Esophagus squamous epithelium (tissue), 5 donors: ENCODE results near the gene POLR2H. TPM values are rescaled to one million over a fixed set of nuclear protein-coding genes. Genes with fewer than 3 reads are reported as not detected.

Source experiments
- DNase-seq: peaks from one replicate; lab custom pipeline; 2025; lab: John Stamatoyannopoulos, UW
- H3K27ac ChIP-seq, 4 donors: fragments of 200-600 bp; sonication (generic); one replicate each; pipeline ENCODE4 v1.5.1; 2016 to 2019; ENCODE audit warnings: mild to moderate bottlenecking in 1 of 4
- H3K27me3 ChIP-seq, 4 donors: fragments of 200-600 bp; sonication (generic); 1 replicate in 3 of 4; 2 replicates in 1 of 4; pipeline versions ENCODE4 v1.5.1 to v1.6.0; 2017 to 2021; ENCODE audit warnings: antibody characterized with exemption in 1 of 4
- H3K36me3 ChIP-seq, 3 donors: fragments of 200-600 bp; sonication (generic); one replicate each; pipeline ENCODE4 v1.5.1; 2016 to 2019
- H3K4me1 ChIP-seq, 3 donors: fragments of 200-600 bp; sonication (generic); one replicate each; pipeline ENCODE4 v1.5.1; 2017 to 2019
- H3K4me3 ChIP-seq, 4 donors: fragments of 200-600 bp; sonication (generic); 1 replicate in 3 of 4; 2 replicates in 1 of 4; pipeline ENCODE4 v1.5.1; 2016 to 2019; ENCODE audit warnings: mild to moderate bottlenecking in 2 of 4, moderate library complexity in 1 of 4
- H3K9me3 ChIP-seq, 3 donors: fragments of 200-600 bp; sonication (generic); one replicate each; pipeline ENCODE4 v1.5.1; 2016 to 2019
- POLR2A ChIP-seq, 4 donors: fragments of 450-650 bp; IDR thresholded peaks; one replicate each; pipeline ENCODE4 v1.6.1; 2017; ENCODE audit warnings: antibody characterized with exemption in 4 of 4, mild to moderate bottlenecking in 4 of 4, moderate library complexity in 3 of 4
- WGBS, 2 donors: methylation state at CpG; one replicate each; pipeline ENCODE4 v1.1.5; 2018; 5-methylcytosine and 5-hydroxymethylcytosine counted together
- intact Hi-C: fragments of 100-400 bp; cut with DNase I; formaldehyde crosslinking; loops from one replicate; pipeline ENCODE4 v1.15.0; 2022
- total RNA-seq, 4 donors: library from RNA; depleted of rRNA; stranded (reverse); fragments of >200 nt; gene quantifications; one replicate each; pipeline ENCODE4 v1.1.0, GENCODE V29; 2016
- TF ChIP-seq, protein P1 (sequence below), 6 experiments: fragments of 450-650 bp in 4 of 6; fragments of 200-600 bp in 2 of 6; sonication (generic) in 2 of 6; IDR thresholded peaks; one replicate each; pipeline ENCODE4 v1.5.1; 2016 to 2019; ENCODE audit warnings: antibody characterized with exemption in 6 of 6, mild to moderate bottlenecking in 4 of 6, moderate library complexity in 4 of 6
- donor health status: DM: yes; HTN: yes; CAD: no.

Gene POLR2H
- total RNA-seq, 4 donors from 2014 or later, result 49.5 to 98.5 (median 64.9) TPM

DNA sequence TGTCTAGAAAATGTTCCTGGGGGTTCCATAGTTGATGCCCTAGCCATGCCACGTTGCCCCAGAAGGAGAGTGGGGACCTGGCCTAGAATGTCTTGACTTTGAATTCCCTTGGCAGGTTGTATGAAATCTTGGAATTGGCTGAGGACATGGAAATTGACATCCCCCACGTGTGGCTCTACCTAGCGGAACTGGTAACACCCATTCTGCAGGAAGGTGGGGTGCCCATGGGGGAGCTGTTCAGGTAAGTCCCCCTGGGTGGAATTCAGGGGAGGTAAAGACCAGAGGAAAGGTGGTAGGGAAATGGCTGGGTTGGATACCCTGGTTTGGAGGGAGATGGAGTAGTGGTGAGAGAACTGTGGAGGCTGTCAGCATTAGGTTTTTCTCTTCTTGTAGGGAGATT, 33.0 kb upstream of the POLR2H start:
- H3K9me3 ChIP-seq, result no peaks in the 10 kb centered on the region
- H3K27ac ChIP-seq, result no peak overlapping the region
- H3K27me3 ChIP-seq, result no peaks in the 10 kb centered on the region
- no peak for TF ChIP-seq POLR2A (IDR thresholded peaks at IDR 0.05)
- TF ChIP-seq, protein P1, sequence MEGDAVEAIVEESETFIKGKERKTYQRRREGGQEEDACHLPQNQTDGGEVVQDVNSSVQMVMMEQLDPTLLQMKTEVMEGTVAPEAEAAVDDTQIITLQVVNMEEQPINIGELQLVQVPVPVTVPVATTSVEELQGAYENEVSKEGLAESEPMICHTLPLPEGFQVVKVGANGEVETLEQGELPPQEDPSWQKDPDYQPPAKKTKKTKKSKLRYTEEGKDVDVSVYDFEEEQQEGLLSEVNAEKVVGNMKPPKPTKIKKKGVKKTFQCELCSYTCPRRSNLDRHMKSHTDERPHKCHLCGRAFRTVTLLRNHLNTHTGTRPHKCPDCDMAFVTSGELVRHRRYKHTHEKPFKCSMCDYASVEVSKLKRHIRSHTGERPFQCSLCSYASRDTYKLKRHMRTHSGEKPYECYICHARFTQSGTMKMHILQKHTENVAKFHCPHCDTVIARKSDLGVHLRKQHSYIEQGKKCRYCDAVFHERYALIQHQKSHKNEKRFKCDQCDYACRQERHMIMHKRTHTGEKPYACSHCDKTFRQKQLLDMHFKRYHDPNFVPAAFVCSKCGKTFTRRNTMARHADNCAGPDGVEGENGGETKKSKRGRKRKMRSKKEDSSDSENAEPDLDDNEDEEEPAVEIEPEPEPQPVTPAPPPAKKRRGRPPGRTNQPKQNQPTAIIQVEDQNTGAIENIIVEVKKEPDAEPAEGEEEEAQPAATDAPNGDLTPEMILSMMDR (IDR thresholded peaks at IDR 0.05), result no peak
- H3K4me1 ChIP-seq, result peaks cover 0 to 31% (median 4%) of the 10 kb centered on the region in 3 donors
- peaks cover 83 to 100% (median 90%) of the 10 kb centered on the region in 3 donors for H3K36me3 ChIP-seq
- WGBS, 2 donors, result 40 to 45% methylated on average over 3 of the region's 3 CpGs
- H3K4me3 ChIP-seq, result no peak overlapping the region
- DNase-seq, result no peak
- intact Hi-C loops, result no loop called here

DNA sequence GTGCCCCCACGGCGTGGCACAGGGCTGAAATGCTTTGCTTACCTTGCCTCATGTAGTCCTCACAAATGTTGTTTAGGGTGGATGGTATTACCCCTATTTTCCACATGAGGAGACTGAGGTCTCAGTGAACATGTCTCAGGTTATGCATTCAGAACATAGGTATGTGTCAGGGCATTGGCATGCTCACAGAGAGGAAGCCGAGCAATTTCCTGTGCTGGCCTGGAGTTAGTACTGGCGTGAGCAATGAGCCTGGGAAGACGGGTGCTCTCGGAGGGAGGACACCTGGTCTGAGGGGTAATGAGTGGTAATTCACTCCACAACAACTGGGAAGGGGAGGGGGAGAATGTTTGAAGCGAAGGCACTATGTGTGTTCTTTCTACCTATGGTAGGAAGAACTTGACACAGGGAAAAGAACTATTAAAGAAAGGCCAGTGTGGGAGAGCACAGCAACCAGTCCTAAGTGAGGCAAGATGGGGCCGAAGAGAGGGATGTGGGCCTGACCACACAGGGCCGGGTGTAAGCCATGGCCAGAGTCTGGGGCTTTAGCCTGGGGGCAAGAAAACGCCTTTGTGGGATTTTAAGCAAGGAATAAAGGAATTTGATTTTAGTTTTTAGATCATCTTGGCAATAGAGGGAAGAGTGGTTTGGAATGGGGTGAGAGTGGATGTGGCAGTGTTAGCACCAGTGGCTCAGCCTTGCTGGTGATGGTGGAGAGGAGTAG, 29.0 kb upstream of the POLR2H start:
- DNase-seq, result no peak
- no peaks in the 10 kb centered on the region for H3K9me3 ChIP-seq
- TF ChIP-seq POLR2A (IDR thresholded peaks at IDR 0.05), result no peak
- TF ChIP-seq, protein P1 (IDR thresholded peaks at IDR 0.05), result no peak
- H3K4me1 ChIP-seq, result peaks cover 14 to 69% (median 17%) of the 10 kb centered on the region in 3 donors
- 58 to 67% methylated on average over 10 of the region's 10 CpGs for WGBS, 2 donors
- peaks cover 50 to 79% (median 64%) of the 10 kb centered on the region in 3 donors for H3K36me3 ChIP-seq
- intact Hi-C loops, result no loop called here
- no peak overlapping the region for H3K4me3 ChIP-seq
- H3K27ac ChIP-seq, result peak overlapping the region; percentile 33 to 99 (median 85)
- no peaks in the 10 kb centered on the region for H3K27me3 ChIP-seq

DNA sequence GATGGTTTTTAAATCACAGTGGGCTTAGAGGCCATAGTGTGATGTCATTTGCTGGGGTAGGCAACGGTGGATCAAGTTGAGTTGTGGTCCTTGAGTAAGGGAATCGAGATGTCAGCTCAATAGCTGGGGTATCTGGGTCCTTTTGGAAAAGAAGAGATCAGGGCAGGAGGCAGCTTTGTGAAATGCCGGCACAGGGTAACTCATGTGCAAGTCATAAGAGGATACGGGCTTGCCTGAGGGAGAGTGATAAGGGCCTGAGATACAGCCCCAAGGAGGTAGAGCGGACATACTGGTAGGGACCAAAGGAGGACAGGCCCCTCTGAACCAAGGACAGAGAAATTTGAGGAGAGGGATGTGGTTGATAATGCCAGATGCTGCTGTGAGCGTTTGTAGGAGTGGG, 28.3 kb upstream of the POLR2H start:
- Histone ChIP-seq H3K9me3 (no peaks in the 10 kb centered on the region), H3K27ac (peak overlapping the region; percentile 33 to 99 (median 85)), H3K4me3 (no peak overlapping the region), H3K4me1 (peaks cover 20 to 76% (median 24%) of the 10 kb centered on the region in 3 donors), H3K27me3 (no peaks in the 10 kb centered on the region), H3K36me3 (peaks cover 43 to 72% (median 57%) of the 10 kb centered on the region in 3 donors)
- TF ChIP-seq, protein P1 (IDR thresholded peaks at IDR 0.05), result no peak
- no peak for TF ChIP-seq POLR2A (IDR thresholded peaks at IDR 0.05)
- intact Hi-C loops, result no loop called here
- 79 to 87% methylated on average over 6 of the region's 6 CpGs for WGBS, 2 donors
- no peak for DNase-seq

DNA sequence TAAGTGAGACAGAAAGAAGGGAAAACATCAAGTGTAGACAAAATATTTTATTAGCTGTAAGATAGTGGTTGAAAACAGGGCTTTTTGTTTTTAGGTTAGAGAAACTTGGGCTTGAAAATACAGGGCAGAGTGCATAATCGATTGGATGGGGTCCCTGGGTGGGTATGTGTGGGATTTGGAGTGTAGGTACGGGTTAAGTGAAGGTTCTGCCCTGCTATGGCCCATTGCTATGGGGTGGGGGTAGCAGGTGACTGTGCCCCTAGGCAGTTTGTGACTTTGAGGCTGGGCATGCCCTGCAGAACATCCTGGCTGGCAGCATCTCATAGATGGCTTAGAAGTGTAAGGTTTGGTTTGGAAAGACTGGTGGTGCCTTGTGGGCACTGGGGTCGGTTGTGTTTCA, 27.8 kb upstream of the POLR2H start:
- DNase-seq, result no peak
- no peaks in the 10 kb centered on the region for H3K9me3 ChIP-seq
- TF ChIP-seq, protein P1 (IDR thresholded peaks at IDR 0.05), result no peak
- TF ChIP-seq POLR2A (IDR thresholded peaks at IDR 0.05), result no peak
- peak overlapping the region; percentile 33 to 99 (median 68) for H3K27ac ChIP-seq
- peaks cover 38 to 67% (median 52%) of the 10 kb centered on the region in 3 donors for H3K36me3 ChIP-seq
- H3K27me3 ChIP-seq, result no peaks in the 10 kb centered on the region
- intact Hi-C loops, result no loop called here
- 73 to 84% methylated on average over 3 of the region's 3 CpGs for WGBS, 2 donors
- peaks cover 25 to 77% (median 29%) of the 10 kb centered on the region in 3 donors for H3K4me1 ChIP-seq
- no peak overlapping the region for H3K4me3 ChIP-seq

DNA sequence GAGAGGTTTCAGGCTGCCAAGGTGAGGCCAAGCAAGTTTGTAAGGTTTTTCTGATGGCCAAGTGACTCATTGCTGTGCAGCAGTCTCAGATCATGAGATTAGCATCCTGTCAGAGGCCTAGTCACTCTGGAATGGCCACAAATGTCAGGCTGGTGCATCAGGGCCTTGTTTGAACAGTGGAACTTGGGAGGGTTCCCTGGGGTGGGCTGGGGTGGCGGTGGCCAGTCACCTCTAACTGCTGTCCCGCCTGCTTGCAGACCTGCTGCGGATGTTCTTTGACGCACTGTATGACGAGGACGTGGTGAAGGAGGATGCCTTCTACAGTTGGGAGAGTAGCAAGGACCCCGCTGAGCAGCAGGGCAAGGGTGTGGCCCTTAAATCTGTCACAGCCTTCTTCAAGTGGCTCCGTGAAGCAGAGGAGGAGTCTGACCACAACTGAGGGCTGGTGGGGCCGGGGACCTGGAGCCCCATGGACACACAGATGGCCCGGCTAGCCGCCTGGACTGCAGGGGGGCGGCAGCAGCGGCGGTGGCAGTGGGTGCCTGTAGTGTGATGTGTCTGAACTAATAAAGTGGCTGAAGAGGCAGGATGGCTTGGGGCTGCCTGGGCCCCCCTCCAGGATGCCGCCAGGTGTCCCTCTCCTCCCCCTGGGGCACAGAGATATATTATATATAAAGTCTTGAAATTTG, 26.9 kb upstream of the POLR2H start:
- Histone ChIP-seq H3K4me3 (no peak overlapping the region), H3K27ac (peak overlapping the region; percentile 78 to 99 (median 94)), H3K27me3 (no peaks in the 10 kb centered on the region), H3K9me3 (no peaks in the 10 kb centered on the region), H3K4me1 (peaks cover 35 to 85% (median 38%) of the 10 kb centered on the region in 3 donors), H3K36me3 (peaks cover 29 to 58% (median 43%) of the 10 kb centered on the region in 3 donors)
- TF ChIP-seq, protein P1 (IDR thresholded peaks at IDR 0.05), result no peak
- no peak for TF ChIP-seq POLR2A (IDR thresholded peaks at IDR 0.05)
- WGBS, 2 donors, result 69 to 82% methylated on average over 7 to 15 of the region's 15 CpGs
- DNase-seq, result no peak
- intact Hi-C loops, result no loop called here
